Measurements from ENCODE around the gene DAPK2. TPM values are rescaled to one million over a fixed set of nuclear protein-coding genes. Genes with fewer than 3 reads are reported as not detected.

Gene DAPK2
- total RNA-seq, 4 donors from 2014 or later: 64.6 to 189 (median 125) TPM

DNA sequence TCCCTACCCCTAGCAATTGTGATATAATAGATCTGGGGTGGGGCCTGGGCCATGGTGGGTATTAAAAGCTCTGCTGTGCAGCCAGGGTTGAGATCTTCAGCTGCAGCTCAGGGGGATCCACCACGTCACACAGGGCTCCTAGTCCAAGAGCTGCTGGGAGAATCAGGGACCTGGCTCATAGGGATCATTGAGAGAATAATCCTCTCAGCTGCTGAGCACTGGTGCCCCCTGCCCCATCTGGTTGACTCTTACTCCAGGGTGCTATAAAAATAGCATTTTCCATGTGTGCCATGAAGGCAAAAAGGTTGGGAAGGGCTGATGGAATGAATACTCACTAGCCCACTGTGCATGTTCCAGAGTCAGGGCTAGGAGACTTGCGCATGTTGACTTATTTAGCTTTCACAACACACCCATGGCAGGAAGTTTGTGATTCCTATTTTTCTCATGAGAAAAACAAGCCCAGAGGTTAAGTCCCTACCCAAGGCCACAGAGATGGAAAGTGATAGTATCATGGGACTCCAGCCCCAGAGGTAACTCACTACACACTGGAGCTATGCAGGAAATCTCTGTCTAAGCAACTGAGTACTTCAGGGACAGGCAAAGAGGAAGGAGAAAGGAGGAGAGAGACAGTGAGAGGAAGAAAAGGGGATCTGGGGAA is 118.0 kb downstream of the DAPK2 start:
- Histone ChIP-seq H3K4me1 (no peaks in the 10 kb centered on the region), H3K27ac (no peak overlapping the region), H3K9me3 (no peaks in the 10 kb centered on the region), H3K27me3 (no peaks in the 10 kb centered on the region), H3K36me3 (peaks cover 0 to 46% (median 0%) of the 10 kb centered on the region in 3 donors), H3K4me3 (no peak overlapping the region)
- no peak for DNase-seq
- TF ChIP-seq, protein P1, sequence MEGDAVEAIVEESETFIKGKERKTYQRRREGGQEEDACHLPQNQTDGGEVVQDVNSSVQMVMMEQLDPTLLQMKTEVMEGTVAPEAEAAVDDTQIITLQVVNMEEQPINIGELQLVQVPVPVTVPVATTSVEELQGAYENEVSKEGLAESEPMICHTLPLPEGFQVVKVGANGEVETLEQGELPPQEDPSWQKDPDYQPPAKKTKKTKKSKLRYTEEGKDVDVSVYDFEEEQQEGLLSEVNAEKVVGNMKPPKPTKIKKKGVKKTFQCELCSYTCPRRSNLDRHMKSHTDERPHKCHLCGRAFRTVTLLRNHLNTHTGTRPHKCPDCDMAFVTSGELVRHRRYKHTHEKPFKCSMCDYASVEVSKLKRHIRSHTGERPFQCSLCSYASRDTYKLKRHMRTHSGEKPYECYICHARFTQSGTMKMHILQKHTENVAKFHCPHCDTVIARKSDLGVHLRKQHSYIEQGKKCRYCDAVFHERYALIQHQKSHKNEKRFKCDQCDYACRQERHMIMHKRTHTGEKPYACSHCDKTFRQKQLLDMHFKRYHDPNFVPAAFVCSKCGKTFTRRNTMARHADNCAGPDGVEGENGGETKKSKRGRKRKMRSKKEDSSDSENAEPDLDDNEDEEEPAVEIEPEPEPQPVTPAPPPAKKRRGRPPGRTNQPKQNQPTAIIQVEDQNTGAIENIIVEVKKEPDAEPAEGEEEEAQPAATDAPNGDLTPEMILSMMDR (IDR thresholded peaks at IDR 0.05): no peak
- TF ChIP-seq POLR2A (IDR thresholded peaks at IDR 0.05): no peak

DNA sequence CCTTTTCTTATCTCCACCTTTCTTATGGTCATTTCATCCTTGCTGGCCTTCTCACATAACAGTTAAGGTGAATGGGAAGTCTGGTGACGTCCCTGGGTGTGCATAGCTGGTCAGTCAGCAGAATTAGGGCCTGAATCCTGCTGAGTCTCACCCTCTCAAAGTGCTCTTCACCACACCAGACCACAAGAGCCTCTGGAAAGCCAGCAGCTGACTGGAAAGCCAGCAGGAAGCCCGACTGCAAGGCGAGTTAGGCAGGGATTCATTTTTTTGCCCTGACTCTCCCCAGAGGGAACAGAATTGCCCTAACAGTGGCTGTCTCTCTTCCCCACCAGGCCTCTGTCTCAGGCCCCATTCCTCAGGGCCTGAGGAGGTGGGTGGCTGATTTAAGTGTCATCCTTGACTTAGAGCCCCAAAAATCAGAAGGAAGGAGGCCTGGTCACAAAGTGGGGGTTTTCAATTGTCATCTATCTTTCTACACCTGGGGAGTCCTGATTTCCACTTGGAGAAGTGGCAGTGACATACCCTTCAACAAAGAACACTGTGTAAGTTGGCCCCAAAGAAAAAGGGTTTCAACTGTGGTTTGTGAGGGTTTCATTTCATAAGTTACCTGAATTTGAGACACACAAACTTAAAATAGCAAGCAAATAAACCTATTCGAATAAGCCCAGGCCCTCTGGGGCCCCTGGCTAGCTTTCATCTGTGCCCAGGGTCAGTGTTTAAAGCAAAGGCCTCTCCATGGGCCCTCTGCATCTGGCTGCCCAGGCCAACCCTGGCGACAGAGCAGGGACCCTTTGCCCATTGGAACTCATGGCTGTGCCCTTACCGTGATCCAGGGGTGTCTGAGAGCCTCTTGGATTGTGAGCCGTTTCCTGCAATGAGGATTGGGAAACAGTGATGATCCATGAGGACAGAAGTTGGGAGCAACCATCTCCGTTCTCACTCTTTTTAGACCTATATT is 122.0 kb downstream of the DAPK2 start:
- TF ChIP-seq, protein P1 (IDR thresholded peaks at IDR 0.05): no peak
- no peak for TF ChIP-seq POLR2A (IDR thresholded peaks at IDR 0.05)
- no peaks in the 10 kb centered on the region for H3K4me1 ChIP-seq
- H3K27me3 ChIP-seq: no peaks in the 10 kb centered on the region
- DNase-seq: no peak
- H3K4me3 ChIP-seq: no peak overlapping the region
- peaks cover 0 to 35% (median 0%) of the 10 kb centered on the region in 3 donors for H3K36me3 ChIP-seq
- H3K9me3 ChIP-seq: no peaks in the 10 kb centered on the region
- no peak overlapping the region for H3K27ac ChIP-seq

DNA sequence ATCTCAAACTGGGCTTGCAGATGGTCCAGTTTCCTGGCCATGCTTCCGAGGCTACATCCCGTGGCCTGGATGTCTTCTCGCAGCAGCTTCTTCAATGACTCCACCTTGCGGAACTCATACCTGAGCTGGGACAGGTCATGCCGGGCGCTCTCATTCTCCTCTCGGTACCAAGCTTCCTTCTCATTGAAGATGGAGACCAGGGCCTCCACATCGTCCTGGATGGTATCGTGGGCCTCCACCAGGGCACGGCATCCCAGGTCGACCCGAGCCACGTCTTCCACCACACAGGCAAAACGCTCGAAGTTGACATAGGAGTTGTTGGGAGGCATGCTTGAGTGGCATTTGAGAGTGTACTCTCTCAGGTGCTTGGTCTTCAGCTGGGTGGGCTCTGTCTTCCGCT is 123.4 kb downstream of the DAPK2 start:
- H3K4me3 ChIP-seq: no peak overlapping the region
- no peaks in the 10 kb centered on the region for H3K4me1 ChIP-seq
- no peaks in the 10 kb centered on the region for H3K9me3 ChIP-seq
- DNase-seq: no peak
- H3K27me3 ChIP-seq: no peaks in the 10 kb centered on the region
- no peak for TF ChIP-seq POLR2A (IDR thresholded peaks at IDR 0.05)
- TF ChIP-seq, protein P1 (IDR thresholded peaks at IDR 0.05): no peak
- peaks cover 0 to 28% (median 0%) of the 10 kb centered on the region in 3 donors for H3K36me3 ChIP-seq
- H3K27ac ChIP-seq: no peak overlapping the region

DNA sequence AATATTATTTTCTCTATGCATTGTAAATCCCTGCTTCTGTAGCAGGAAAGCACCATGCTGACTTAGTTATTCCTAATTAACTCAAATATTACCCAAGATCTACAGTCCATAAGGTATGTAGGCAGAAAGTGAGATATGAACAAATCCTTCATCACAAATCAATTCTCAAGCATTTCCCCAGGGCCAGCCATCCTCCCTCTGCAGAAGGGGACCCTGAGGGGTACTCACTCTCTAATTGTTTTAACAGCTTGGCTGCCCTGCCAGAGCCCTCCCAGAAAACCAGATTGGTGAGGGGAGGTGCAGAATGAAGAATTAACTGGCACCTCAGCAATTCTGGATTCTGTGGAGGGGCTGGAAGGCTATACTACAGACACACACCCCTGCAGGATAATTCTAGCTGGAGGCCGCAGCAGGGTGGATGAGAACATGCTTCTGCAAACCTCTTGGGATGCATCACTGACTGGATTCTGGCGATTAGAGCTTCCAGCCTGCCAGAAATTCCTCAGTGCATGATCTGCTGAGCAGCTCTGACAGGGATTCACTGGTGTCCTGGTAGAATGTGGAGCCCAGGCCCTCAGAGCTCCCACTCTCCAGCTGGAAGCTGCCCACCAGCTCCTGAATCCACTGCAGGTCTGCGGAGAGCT is 123.9 kb downstream of the DAPK2 start:
- TF ChIP-seq POLR2A (IDR thresholded peaks at IDR 0.05): no peak
- TF ChIP-seq, protein P1 (IDR thresholded peaks at IDR 0.05): no peak
- Histone ChIP-seq H3K4me1 (no peaks in the 10 kb centered on the region), H3K4me3 (no peak overlapping the region), H3K27me3 (no peaks in the 10 kb centered on the region), H3K36me3 (peaks cover 0 to 24% (median 0%) of the 10 kb centered on the region in 3 donors), H3K27ac (no peak overlapping the region), H3K9me3 (no peaks in the 10 kb centered on the region)
- no peak for DNase-seq

DNA sequence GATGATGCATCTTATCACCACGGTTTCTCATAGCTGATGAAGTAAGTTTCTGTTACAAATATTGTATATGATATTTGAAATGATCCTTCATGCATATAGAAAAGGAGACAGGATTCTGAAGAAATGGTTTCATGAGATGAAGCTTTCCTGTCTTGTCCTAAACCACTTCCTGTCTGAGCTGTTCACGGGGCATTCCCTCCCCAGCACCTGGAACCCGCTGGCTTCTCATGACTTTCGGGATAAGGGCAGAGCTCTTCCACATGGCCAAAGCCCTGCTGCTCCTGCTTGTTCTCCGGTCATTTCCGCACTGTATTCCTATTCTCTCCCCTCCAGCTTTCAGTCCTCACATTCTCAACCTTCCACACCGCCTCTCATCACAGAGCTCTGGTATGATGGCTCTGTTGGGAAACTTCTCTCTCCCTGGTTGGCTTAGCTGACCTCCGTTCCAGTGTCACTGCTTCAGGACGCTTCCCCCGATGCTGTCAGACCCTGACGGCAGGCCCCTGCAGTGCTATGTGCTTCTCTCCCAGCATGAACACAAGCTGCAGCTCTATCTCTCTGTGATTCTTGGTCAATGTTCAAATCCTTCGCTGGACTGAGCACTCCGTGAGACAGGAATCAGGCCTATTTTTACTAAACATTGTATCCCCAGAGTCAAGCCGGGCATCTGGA is 125.6 kb downstream of the DAPK2 start:
- no peak overlapping the region for H3K27ac ChIP-seq
- H3K27me3 ChIP-seq: no peaks in the 10 kb centered on the region
- no peaks in the 10 kb centered on the region for H3K9me3 ChIP-seq
- H3K36me3 ChIP-seq: peaks cover 0 to 19% (median 0%) of the 10 kb centered on the region in 3 donors
- H3K4me1 ChIP-seq: no peaks in the 10 kb centered on the region
- TF ChIP-seq, protein P1 (IDR thresholded peaks at IDR 0.05): no peak
- no peak for TF ChIP-seq POLR2A (IDR thresholded peaks at IDR 0.05)
- no peak for DNase-seq
- H3K4me3 ChIP-seq: no peak overlapping the region

Measured in Peyer's patch (tissue), 4 donors.